Measurements from ENCODE around the gene OR52L1.
"Not testable (repeated sequence)": the region's sequence is repeated elsewhere in the genome, so short reads cannot be mapped to it uniquely, and the experiment has no call there.

- TF ChIP-seq CTCF, POLR2AphosphoS5 (IDR thresholded peaks at IDR 0.05): not testable (repeated sequence)
Observed at GRCh38 chr11:5960704-5961320, 26.0 kb downstream of the OR52L1 start.

Measured in breast epithelium (tissue), 3 donors.